ENCODE data around the gene C1RL. TPM values are rescaled to one million over a fixed set of nuclear protein-coding genes. Genes with fewer than 3 reads are reported as not detected.

C1RL gene
- total and polyA plus RNA-seq, 2 of the 4 experiments (the other 2 are of a cell fraction) = 9.1 to 12.3 TPM

GRCh38 chr12:7064516-7064915 is 44.5 kb downstream of the C1RL start:
- BruUV-seq (replicated peaks) = no TSS peak
- Histone ChIP-seq H2BK20ac (ENCODE audit: low read depth, low read length) (no peak overlapping the region), H3K27ac (ENCODE audit: insufficient read depth, low read length) (no peak overlapping the region), H4K5ac (ENCODE audit: low read depth, low read length) (no peak overlapping the region), H3K36me3 (ENCODE audit: control insufficient read depth, insufficient read depth, low read length) (peaks cover 45% of the 10 kb centered on the region), H2AFZ (replicated peaks; ENCODE audit: low read length, poor library complexity) (no peak overlapping the region), H3K4me2 (ENCODE audit: low read depth, low read length) (no peak overlapping the region), H2AK5ac (ENCODE audit: low read depth, low read length) (no peak overlapping the region), H3K18ac (ENCODE audit: low read depth, low read length) (no peak overlapping the region), H3K4me3 (ENCODE audit: insufficient read depth, low read depth, low read length) (no peak overlapping the region), H3K9me1 (ENCODE audit: insufficient read depth, low read length) (peaks cover 20% of the 10 kb centered on the region), H3K9me3 (ENCODE audit: control insufficient read depth, insufficient read depth, low read length) (no peaks in the 10 kb centered on the region), H4K8ac (ENCODE audit: low read depth in 2 of 2, low read length in 2 of 2) (no peak overlapping the region), H2BK120ac (ENCODE audit: low read depth, low read length) (no peak overlapping the region), H2BK15ac (ENCODE audit: low read depth, low read length) (no peak overlapping the region), H3K79me1 (ENCODE audit: low read depth in 1 of 2, low read length in 2 of 2) (peaks cover 4 to 10% of the 10 kb centered on the region in 2 experiments; a peak in 3 of 4 replicates), H2AK9ac (replicated peaks; ENCODE audit: low read depth, low read length, poor library complexity) (no peak overlapping the region), H3K9ac (ENCODE audit: low read depth, low read length) (no peak overlapping the region), H3K4me1 (ENCODE audit: control insufficient read depth, insufficient read depth, low read length) (peaks cover 19% of the 10 kb centered on the region), H3K23ac (ENCODE audit: low read depth, low read length) (no peak overlapping the region), H3K27me3 (ENCODE audit: control insufficient read depth, insufficient read depth, low read length) (no peaks in the 10 kb centered on the region), H3K4ac (ENCODE audit: low read depth, low read length) (no peak overlapping the region), H3K56ac (ENCODE audit: extremely low read depth, insufficient read depth, low read length) (no peak overlapping the region), H3K14ac (replicated peaks; ENCODE audit: low read depth, low read length) (no peak overlapping the region), H2BK5ac (ENCODE audit: low read depth, low read length, poor library complexity, severe bottlenecking) (no peak overlapping the region), H4K91ac (ENCODE audit: insufficient read depth, low read depth, low read length) (no peak overlapping the region), H4K20me1 (ENCODE audit: insufficient read depth, low read length) (no peaks in the 10 kb centered on the region)
- TF ChIP-seq USF2 (IDR thresholded peaks at IDR 0.05; ENCODE audit: low read depth, low read length) (no peak), MAZ (IDR thresholded peaks at IDR 0.05; ENCODE audit: borderline replicate concordance, low read depth, low read length) (no peak), BHLHE40 (IDR thresholded peaks at IDR 0.05; ENCODE audit: low read depth, low read length) (no peak), RFX5 (IDR thresholded peaks at IDR 0.05; ENCODE audit: low read depth, low read length) (no peak), FOS (IDR thresholded peaks at IDR 0.05; ENCODE audit: low read depth, low read length) (no peak), ELK1 (IDR thresholded peaks at IDR 0.05; ENCODE audit: borderline replicate concordance, low read depth, low read length) (no peak), RAD21 (IDR thresholded peaks at IDR 0.05; ENCODE audit: low read length) (no peak), MAFK (IDR thresholded peaks at IDR 0.05; ENCODE audit: low read depth, low read length) (no peak), RCOR1 (IDR thresholded peaks at IDR 0.05; ENCODE audit: insufficient replicate concordance, low read length) (no peak), CEBPB (IDR thresholded peaks at IDR 0.05; ENCODE audit: low read depth, low read length) (no peak), SMC3 (IDR thresholded peaks at IDR 0.05; ENCODE audit: low read depth, low read length) (no peak), CHD1 (IDR thresholded peaks at IDR 0.05; ENCODE audit: low read depth, low read length) (no peak), MXI1 (IDR thresholded peaks at IDR 0.05; ENCODE audit: borderline replicate concordance, low read depth, low read length) (no peak), NFE2L2 (IDR thresholded peaks at IDR 0.05; ENCODE audit: low read depth, low read length) (no peak), CTCF (conservative IDR thresholded peaks at IDR 0.05; ENCODE audit: low read depth, low read length) (no peak), POLR2A (IDR thresholded peaks at IDR 0.05; ENCODE audit: low read depth, low read length) (no peak)
- CTCF ChIA-PET = no interaction called here
- WGBS, 2 experiments (ENCODE audit: extremely low coverage in 2 of 2, insufficient read length in 1 of 2) = no CpG with 5 or more reads among the region's 3 CpGs
- ATAC-seq (ENCODE audit: low read depth) (no peak), DNase-seq (no peak)
- in situ Hi-C loops (cut with MboI; ENCODE audit: low sequenced_read_pairs) (loop anchor here (5.0 to 25.0 kb wide), 2 partner anchors 48 to 573 kb away; no protein-coding TSS in a partner anchor), intact Hi-C loops (cut with micrococcal nuclease) (no loop called here), dilution Hi-C loops (cut with HindIII; ENCODE audit: low sequenced_read_pairs, unreplicated experiment) (no loop called here)
- POLR2A ChIA-PET (ENCODE audit: unreplicated experiment) = no interaction called here

Data from IMR-90 (cell line).